Stomach (tissue), 4 donors: ENCODE measurements around the gene CDC6.

Experiments used
- EP300 ChIP-seq: sonication (generic); formaldehyde crosslinking; IDR thresholded peaks from one replicate; pipeline ENCODE4 v1.6.1; 2017; ENCODE audit warnings: antibody characterized with exemption
- POLR2A ChIP-seq, 4 donors: fragments of 450-650 bp; IDR thresholded peaks; one replicate each; pipeline ENCODE4 v1.6.1; 2016; ENCODE audit warnings: antibody characterized with exemption in 4 of 4, control low read depth in 2 of 4, mild to moderate bottlenecking in 1 of 4, moderate library complexity in 1 of 4
- POLR2AphosphoS5 ChIP-seq, 3 donors: sonication (generic); formaldehyde crosslinking; IDR thresholded peaks; one replicate each; pipeline ENCODE4 v1.6.1; 2016; ENCODE audit warnings: antibody characterized with exemption in 3 of 3
- TF ChIP-seq, protein P1 (sequence below), 7 experiments: fragments of 450-650 bp in 4 of 7; fragments of 200-600 bp in 3 of 7; sonication (generic) in 3 of 7; IDR thresholded peaks; one replicate each; pipeline ENCODE4 v1.5.1; 2016 to 2019; ENCODE audit warnings: antibody characterized with exemption in 7 of 7, control low read depth in 2 of 7, mild to moderate bottlenecking in 1 of 7

DNA sequence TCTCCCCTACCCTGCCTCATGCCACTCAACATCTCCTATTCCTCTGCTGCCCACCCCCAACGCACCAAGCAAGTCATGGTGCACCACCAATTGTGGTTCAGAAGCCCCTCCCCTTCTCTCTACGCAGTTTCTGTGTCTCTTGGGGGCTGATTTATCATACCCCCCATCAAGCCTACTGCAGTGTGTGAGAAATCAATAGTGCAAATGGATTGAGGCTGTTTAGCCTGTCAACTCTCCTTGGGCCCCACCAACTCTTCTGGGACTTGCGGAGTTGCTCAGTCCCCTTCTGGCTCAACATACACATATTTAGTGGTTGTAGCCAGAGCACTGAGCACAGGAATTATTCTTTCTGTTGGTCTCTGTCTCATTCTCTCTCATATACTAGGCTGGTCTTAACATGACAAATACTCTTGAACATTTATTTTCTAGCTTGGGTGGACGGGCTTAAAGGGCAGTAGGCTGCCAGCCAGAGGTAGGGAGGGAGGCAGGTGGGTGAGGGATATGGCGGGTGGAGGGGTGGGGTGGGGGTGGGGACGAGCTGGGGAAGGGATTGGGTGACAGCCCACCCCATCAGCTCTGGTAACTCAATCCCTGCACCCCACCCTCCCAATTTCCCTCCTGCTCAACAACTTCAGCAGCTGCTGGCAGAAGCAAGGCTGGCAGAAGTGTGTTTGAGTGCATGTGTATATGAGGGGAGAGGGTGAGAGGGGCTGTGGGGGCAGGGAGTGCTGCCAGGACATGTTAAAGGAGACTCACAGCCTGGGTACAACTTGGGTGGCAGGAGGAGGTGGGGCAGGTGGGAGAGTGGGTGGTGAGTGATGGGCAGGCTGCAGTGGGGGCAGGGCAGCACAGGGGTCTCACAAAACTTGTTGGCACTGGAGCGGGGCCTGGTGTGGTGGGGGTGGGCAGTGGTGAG is 26.2 kb downstream of the CDC6 start:
- TF ChIP-seq, protein P1, sequence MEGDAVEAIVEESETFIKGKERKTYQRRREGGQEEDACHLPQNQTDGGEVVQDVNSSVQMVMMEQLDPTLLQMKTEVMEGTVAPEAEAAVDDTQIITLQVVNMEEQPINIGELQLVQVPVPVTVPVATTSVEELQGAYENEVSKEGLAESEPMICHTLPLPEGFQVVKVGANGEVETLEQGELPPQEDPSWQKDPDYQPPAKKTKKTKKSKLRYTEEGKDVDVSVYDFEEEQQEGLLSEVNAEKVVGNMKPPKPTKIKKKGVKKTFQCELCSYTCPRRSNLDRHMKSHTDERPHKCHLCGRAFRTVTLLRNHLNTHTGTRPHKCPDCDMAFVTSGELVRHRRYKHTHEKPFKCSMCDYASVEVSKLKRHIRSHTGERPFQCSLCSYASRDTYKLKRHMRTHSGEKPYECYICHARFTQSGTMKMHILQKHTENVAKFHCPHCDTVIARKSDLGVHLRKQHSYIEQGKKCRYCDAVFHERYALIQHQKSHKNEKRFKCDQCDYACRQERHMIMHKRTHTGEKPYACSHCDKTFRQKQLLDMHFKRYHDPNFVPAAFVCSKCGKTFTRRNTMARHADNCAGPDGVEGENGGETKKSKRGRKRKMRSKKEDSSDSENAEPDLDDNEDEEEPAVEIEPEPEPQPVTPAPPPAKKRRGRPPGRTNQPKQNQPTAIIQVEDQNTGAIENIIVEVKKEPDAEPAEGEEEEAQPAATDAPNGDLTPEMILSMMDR (IDR thresholded peaks at IDR 0.05) = no peak
- TF ChIP-seq EP300 = no peak
- TF ChIP-seq POLR2A (IDR thresholded peaks at IDR 0.05) = no peak
- no peak for TF ChIP-seq POLR2AphosphoS5 (IDR thresholded peaks at IDR 0.05)
